Breast epithelium (tissue), 3 donors: ENCODE results near the gene HIPK1.

ENCODE experiments used
- CTCF ChIP-seq, 3 donors: fragments of 450-650 bp; IDR thresholded peaks; one replicate each; pipeline ENCODE4 v1.5.1; 2016 to 2017; ENCODE audit warnings: antibody characterized with exemption in 3 of 3, mild to moderate bottlenecking in 3 of 3, moderate library complexity in 3 of 3
- POLR2A ChIP-seq: fragments of 450-650 bp; IDR thresholded peaks from one replicate; pipeline ENCODE4 v1.6.1; 2016; ENCODE audit warnings: antibody characterized with exemption, mild to moderate bottlenecking, moderate library complexity

DNA sequence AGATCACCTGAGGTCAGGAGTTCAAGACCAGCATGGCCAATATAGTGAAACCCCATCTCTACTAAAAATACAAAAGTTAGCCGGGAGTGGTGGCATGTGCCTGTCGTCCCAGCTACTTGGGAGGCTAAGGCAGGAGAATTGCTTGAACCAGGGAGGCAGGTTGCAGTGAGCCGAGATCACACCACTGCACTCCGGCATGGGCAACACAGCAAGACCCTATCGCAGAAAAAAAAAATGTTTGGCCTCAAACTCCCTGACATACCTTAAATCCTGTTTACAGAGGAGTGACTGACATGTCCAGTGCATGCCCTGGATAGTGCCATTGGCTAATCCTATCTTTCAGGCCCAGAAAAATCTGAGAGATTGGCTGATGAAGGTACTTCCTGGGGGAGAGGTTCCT lies 12.2 kb upstream of the HIPK1 start:
- no peak for TF ChIP-seq CTCF (IDR thresholded peaks at IDR 0.05)
- no peak for TF ChIP-seq POLR2A
